C4-2B (cell line): ENCODE data around the gene TICAM2.

ENCODE experiments used
- H3K27ac ChIP-seq: fragments of 450-650 bp; 2 replicates; pipeline ENCODE4 v1.5.1; 2017
- CTCF ChIP-seq: fragments of 450-650 bp; conservative IDR thresholded peaks from 2 replicates; pipeline ENCODE4 v1.5.1; 2017; ENCODE audit warnings: mild to moderate bottlenecking
- ZFX ChIP-seq: fragments of 450-650 bp; IDR thresholded peaks from 2 replicates; pipeline ENCODE4 v1.6.1; 2017

The TICAM2 gene

GRCh38 chr5:115555084-115555633 lies 47.1 kb downstream of the TICAM2 start:
- H3K27ac ChIP-seq, result no peak overlapping the region
- no peak for TF ChIP-seq ZFX
- no peak for TF ChIP-seq CTCF

GRCh38 chr5:115553082-115553481 lies 49.2 kb downstream of the TICAM2 start:
- TF ChIP-seq CTCF, result no peak
- TF ChIP-seq ZFX, result no peak
- H3K27ac ChIP-seq, result no peak overlapping the region

- H3K27ac ChIP-seq, result no peak overlapping the region
- no peak for TF ChIP-seq CTCF
- TF ChIP-seq ZFX, result no peak
Measured at GRCh38 chr5:115551415-115551814, 50.9 kb downstream of the TICAM2 start.

GRCh38 chr5:115549154-115549553 lies 53.1 kb downstream of the TICAM2 start:
- TF ChIP-seq ZFX, result no peak
- peak; percentile 15 for TF ChIP-seq CTCF
- no peak overlapping the region for H3K27ac ChIP-seq

- no peak for TF ChIP-seq CTCF
- no peak for TF ChIP-seq ZFX
- no peak overlapping the region for H3K27ac ChIP-seq
Measured at GRCh38 chr5:115548683-115549082, 53.6 kb downstream of the TICAM2 start.

GRCh38 chr5:115545351-115545882 lies 56.9 kb downstream of the TICAM2 start:
- TF ChIP-seq CTCF (no peak), ZFX (no peak)
- H3K27ac ChIP-seq, result peak overlapping the region; percentile 90

- H3K27ac ChIP-seq, result peak within 1 kb of the TSS; percentile 90
- no peak for TF ChIP-seq CTCF
- peak; percentile 97 for TF ChIP-seq ZFX
Measured at GRCh38 chr5:115544436-115545350, 57.6 kb downstream of the TICAM2 start, which contains the start of gene FEM1C. Gene FEM1C, minus strand, starts transcription at chr5:115544775. Its CDS starts 1,282 bp downstream, at chr5:115543493.
